Measurements from ENCODE around the gene SLC27A3.

Gene SLC27A3

GRCh38 chr1:153805042-153805745 is 30.0 kb downstream of the SLC27A3 start:
- no peak overlapping the region for H3K4me3 ChIP-seq (ENCODE audit: control insufficient read depth in 1 of 7, extremely low read depth in 1 of 7, insufficient read depth in 4 of 7, low read depth in 2 of 7, low read length in 6 of 7)

GRCh38 chr1:153805886-153806719 is 30.9 kb downstream of the SLC27A3 start:
- CTCF ChIA-PET, result interaction anchor here (1.2 to 3.2 kb wide), 7 partner anchors 8 to 234 kb away, joined by 3 to 12 read pairs (median 4); no protein-coding TSS in a partner anchor

More at GRCh38 chr1:153805042-153805745, 30.0 kb downstream of the SLC27A3 start:
- Histone ChIP-seq H3K27ac (ENCODE audit: insufficient read depth in 1 of 2, low read depth in 1 of 2, low read length in 2 of 2, poor library complexity in 1 of 2, severe bottlenecking in 2 of 2) (peak overlapping the region; percentile 61 to 80), H3K27me3 (replicated peaks in 2 of 5; ENCODE audit: control insufficient read depth in 4 of 5, insufficient read depth in 5 of 5, low read length in 4 of 5) (no peaks in the 10 kb centered on the region), H3K36me3 (ENCODE audit: control insufficient read depth in 4 of 4, insufficient read depth in 4 of 4, low read length in 3 of 4) (peaks cover 10 to 44% (median 23%) of the 10 kb centered on the region in 4 experiments), H3K9me3 (ENCODE audit: control extremely low read depth in 1 of 5, control insufficient read depth in 4 of 5, insufficient read depth in 2 of 5, low read depth in 1 of 5, low read length in 4 of 5) (no peaks in the 10 kb centered on the region), H3K4me1 (ENCODE audit: control extremely low read depth in 1 of 4, control insufficient read depth in 4 of 4, insufficient read depth in 4 of 4, low read length in 3 of 4) (peaks cover 2 to 25% (median 22%) of the 10 kb centered on the region in 4 experiments)
- ChIA-PET CTCF (interaction anchor here (1.2 to 3.2 kb wide), 5 partner anchors 8 to 115 kb away, joined by 3 to 12 read pairs (median 9); no protein-coding TSS in a partner anchor), POLR2A (interaction anchor here (0.7 kb wide), 1 partner anchor 185 kb away, joined by 3 read pairs; no protein-coding TSS in a partner anchor)
- WGBS (ENCODE audit: insufficient coverage), result 0% methylated on average over 1 of the region's 5 CpGs
- peak; percentile 87 to 98 (median 97) for DNase-seq

DNA sequence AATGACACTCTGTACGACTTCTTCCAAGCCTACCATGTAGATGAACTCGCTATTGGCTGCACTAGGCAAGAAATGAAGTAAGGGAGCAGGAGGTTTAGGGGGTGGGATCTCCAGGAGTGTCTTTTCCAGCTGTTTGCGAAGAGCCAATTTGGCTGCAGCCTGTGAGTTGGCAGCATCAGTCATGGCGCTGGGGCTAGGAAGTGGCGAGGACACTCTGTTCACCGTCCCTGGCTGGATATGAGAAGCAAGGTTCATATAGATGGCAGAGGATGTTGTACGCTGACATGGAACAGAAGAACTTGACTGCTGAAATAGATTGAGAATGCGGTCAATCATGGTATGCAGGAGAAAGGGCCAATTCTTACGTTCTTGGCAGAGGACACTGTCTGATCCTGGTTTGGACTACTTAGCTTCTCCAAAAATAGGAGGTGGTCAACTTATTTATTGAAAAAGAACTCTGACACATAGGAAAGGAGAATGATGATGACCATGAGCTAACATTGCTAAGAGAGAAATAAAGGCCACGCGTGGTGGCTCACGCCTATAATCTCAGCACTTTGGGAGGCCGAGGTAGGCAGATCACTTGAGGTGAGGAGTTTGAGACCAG is 41.2 kb downstream of the SLC27A3 start:
- Histone ChIP-seq H3K4me1 (ENCODE audit: control extremely low read depth in 1 of 4, control insufficient read depth in 4 of 4, insufficient read depth in 4 of 4, low read length in 3 of 4) (no peaks in the 10 kb centered on the region), H3K27me3 (replicated peaks in 2 of 5; ENCODE audit: control insufficient read depth in 4 of 5, insufficient read depth in 5 of 5, low read length in 4 of 5) (no peaks in the 10 kb centered on the region), H3K4me3 (ENCODE audit: control insufficient read depth in 1 of 7, extremely low read depth in 1 of 7, insufficient read depth in 4 of 7, low read depth in 2 of 7, low read length in 6 of 7) (no peak overlapping the region), H3K9me3 (ENCODE audit: control extremely low read depth in 1 of 5, control insufficient read depth in 4 of 5, insufficient read depth in 2 of 5, low read depth in 1 of 5, low read length in 4 of 5) (no peaks in the 10 kb centered on the region), H3K36me3 (ENCODE audit: control insufficient read depth in 4 of 4, insufficient read depth in 4 of 4, low read length in 3 of 4) (peaks cover 34 to 72% (median 56%) of the 10 kb centered on the region in 4 experiments), H3K27ac (ENCODE audit: insufficient read depth in 1 of 2, low read depth in 1 of 2, low read length in 2 of 2, poor library complexity in 1 of 2, severe bottlenecking in 2 of 2) (no peak overlapping the region)
- CTCF ChIA-PET, result interaction anchor here (0.7 to 2.7 kb wide), 7 partner anchors 8 to 169 kb away, joined by 3 to 8 read pairs (median 4); partner anchors contain the start of gene RAB13
- over 99% methylated on average over 11 of the region's 13 CpGs for WGBS (ENCODE audit: insufficient coverage)
- POLR2A ChIA-PET, result no interaction called here
- DNase-seq, result no peak

More at GRCh38 chr1:153805886-153806719, 30.9 kb downstream of the SLC27A3 start:
- Histone ChIP-seq H3K4me1 (ENCODE audit: control extremely low read depth in 1 of 4, control insufficient read depth in 4 of 4, insufficient read depth in 4 of 4, low read length in 3 of 4) (peaks cover 2 to 25% (median 22%) of the 10 kb centered on the region in 4 experiments), H3K36me3 (ENCODE audit: control insufficient read depth in 4 of 4, insufficient read depth in 4 of 4, low read length in 3 of 4) (peaks cover 10 to 52% (median 27%) of the 10 kb centered on the region in 4 experiments), H3K27ac (ENCODE audit: insufficient read depth in 1 of 2, low read depth in 1 of 2, low read length in 2 of 2, poor library complexity in 1 of 2, severe bottlenecking in 2 of 2) (peak overlapping the region; percentile 61 to 80), H3K9me3 (ENCODE audit: control extremely low read depth in 1 of 5, control insufficient read depth in 4 of 5, insufficient read depth in 2 of 5, low read depth in 1 of 5, low read length in 4 of 5) (no peaks in the 10 kb centered on the region), H3K27me3 (replicated peaks in 2 of 5; ENCODE audit: control insufficient read depth in 4 of 5, insufficient read depth in 5 of 5, low read length in 4 of 5) (no peaks in the 10 kb centered on the region), H3K4me3 (ENCODE audit: control insufficient read depth in 1 of 7, extremely low read depth in 1 of 7, insufficient read depth in 4 of 7, low read depth in 2 of 7, low read length in 6 of 7) (no peak overlapping the region)
- POLR2A ChIA-PET, result interaction anchor here (0.7 kb wide), 2 partner anchors 184 to 285 kb away, joined by 3 read pairs; no protein-coding TSS in a partner anchor
- 100% methylated on average over 2 of the region's 11 CpGs for WGBS (ENCODE audit: insufficient coverage)
- peak in 1 of 3 donors; percentile 20 for DNase-seq

DNA sequence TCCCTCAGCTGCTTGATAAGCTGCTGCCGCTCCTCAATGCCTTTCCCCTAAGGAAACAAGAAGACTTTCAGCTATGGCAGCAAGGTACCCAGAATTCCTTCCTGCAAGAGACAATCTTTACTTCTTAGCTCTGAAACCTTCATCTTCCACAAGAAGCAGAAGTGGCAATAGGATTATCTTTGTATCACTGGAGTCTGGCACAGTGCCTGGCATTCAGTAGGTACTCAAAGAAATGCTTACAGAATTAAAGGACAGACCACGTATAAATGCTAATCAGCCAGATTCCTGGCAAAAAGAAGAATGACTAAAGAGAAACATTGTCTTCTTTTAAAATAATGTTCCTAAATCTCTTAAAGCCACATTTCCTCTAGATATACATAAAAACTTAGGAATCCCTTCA is 43.7 kb downstream of the SLC27A3 start:
- Histone ChIP-seq H3K27ac (ENCODE audit: insufficient read depth in 1 of 2, low read depth in 1 of 2, low read length in 2 of 2, poor library complexity in 1 of 2, severe bottlenecking in 2 of 2) (no peak overlapping the region), H3K36me3 (ENCODE audit: control insufficient read depth in 4 of 4, insufficient read depth in 4 of 4, low read length in 3 of 4) (peaks cover 18 to 52% (median 34%) of the 10 kb centered on the region in 4 experiments)
- POLR2A ChIA-PET, result no interaction called here

DNA sequence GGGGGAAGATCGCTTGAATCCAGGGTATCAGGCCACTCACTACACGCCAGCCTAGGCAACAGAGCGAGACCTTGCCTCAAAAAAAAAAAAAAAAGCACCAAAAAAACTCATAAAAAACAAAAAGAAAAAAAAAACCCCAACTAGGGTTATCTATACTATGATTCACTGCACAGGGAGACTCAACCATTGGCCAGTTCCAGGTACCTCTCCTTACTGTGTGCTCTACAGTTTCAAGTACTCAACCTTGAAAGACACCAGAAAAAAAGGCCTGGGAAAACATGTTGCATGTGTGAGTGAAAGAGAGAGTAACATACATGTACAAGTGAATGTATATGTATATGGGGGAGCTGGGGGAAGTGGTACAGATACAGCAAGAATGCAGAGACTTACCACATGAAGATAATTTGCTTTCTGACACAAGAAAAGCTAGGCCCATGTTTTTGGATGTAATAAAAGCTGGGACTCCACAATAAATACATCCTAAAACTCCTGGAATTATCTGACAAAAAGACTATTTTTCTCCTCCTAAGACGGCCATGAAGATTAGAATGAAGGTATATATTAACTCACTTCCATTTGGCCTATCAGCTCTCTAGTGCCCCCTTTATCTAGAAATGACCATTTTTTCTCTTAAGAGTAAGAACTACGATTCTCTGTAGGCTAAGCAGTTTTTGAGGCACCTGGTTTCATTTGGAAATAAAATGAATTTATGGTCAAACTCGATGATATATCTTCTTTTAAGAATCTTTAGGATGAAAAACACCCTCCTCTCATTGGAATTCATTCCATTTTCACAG is 52.2 kb downstream of the SLC27A3 start:
- Histone ChIP-seq H3K4me1 (ENCODE audit: control extremely low read depth in 1 of 4, control insufficient read depth in 4 of 4, insufficient read depth in 4 of 4, low read length in 3 of 4) (peaks cover 0 to 1% (median 0%) of the 10 kb centered on the region in 4 experiments), H3K27ac (ENCODE audit: insufficient read depth in 1 of 2, low read depth in 1 of 2, low read length in 2 of 2, poor library complexity in 1 of 2, severe bottlenecking in 2 of 2) (no peak overlapping the region), H3K9me3 (ENCODE audit: control extremely low read depth in 1 of 5, control insufficient read depth in 4 of 5, insufficient read depth in 2 of 5, low read depth in 1 of 5, low read length in 4 of 5) (no peaks in the 10 kb centered on the region), H3K4me3 (ENCODE audit: control insufficient read depth in 1 of 7, extremely low read depth in 1 of 7, insufficient read depth in 4 of 7, low read depth in 2 of 7, low read length in 6 of 7) (no peak overlapping the region), H3K36me3 (ENCODE audit: control insufficient read depth in 4 of 4, insufficient read depth in 4 of 4, low read length in 3 of 4) (peaks cover 13 to 33% (median 22%) of the 10 kb centered on the region in 4 experiments), H3K27me3 (replicated peaks in 2 of 5; ENCODE audit: control insufficient read depth in 4 of 5, insufficient read depth in 5 of 5, low read length in 4 of 5) (no peaks in the 10 kb centered on the region)
- peak in 2 of 3 donors; percentile 14 to 24 for DNase-seq
- ChIA-PET CTCF (interaction anchor here (0.8 to 4.1 kb wide), 13 partner anchors 10 to 159 kb away, joined by 3 to 28 read pairs (median 4); partner anchors contain the start of gene RAB13), POLR2A (interaction anchor here (0.6 kb wide), 1 partner anchor 96 kb away, joined by 6 read pairs; no protein-coding TSS in a partner anchor)
- no CpG with 5 or more reads among the region's 6 CpGs for WGBS (ENCODE audit: insufficient coverage)

More for the DNA sequence above, 43.7 kb downstream of the SLC27A3 start:
- CTCF ChIA-PET, result interaction anchor here (0.5 to 2.3 kb wide), 7 partner anchors 13 to 170 kb away, joined by 3 to 5 read pairs (median 3); no protein-coding TSS in a partner anchor
- Histone ChIP-seq H3K4me3 (ENCODE audit: control insufficient read depth in 1 of 7, extremely low read depth in 1 of 7, insufficient read depth in 4 of 7, low read depth in 2 of 7, low read length in 6 of 7) (no peak overlapping the region), H3K27me3 (replicated peaks in 2 of 5; ENCODE audit: control insufficient read depth in 4 of 5, insufficient read depth in 5 of 5, low read length in 4 of 5) (no peaks in the 10 kb centered on the region), H3K4me1 (ENCODE audit: control extremely low read depth in 1 of 4, control insufficient read depth in 4 of 4, insufficient read depth in 4 of 4, low read length in 3 of 4) (no peaks in the 10 kb centered on the region), H3K9me3 (ENCODE audit: control extremely low read depth in 1 of 5, control insufficient read depth in 4 of 5, insufficient read depth in 2 of 5, low read depth in 1 of 5, low read length in 4 of 5) (no peaks in the 10 kb centered on the region)
- DNase-seq, result no peak
- 100% methylated on average over 1 of the region's 2 CpGs for WGBS (ENCODE audit: insufficient coverage)
